ENCODE measurements around the gene HRH1.

DNA sequence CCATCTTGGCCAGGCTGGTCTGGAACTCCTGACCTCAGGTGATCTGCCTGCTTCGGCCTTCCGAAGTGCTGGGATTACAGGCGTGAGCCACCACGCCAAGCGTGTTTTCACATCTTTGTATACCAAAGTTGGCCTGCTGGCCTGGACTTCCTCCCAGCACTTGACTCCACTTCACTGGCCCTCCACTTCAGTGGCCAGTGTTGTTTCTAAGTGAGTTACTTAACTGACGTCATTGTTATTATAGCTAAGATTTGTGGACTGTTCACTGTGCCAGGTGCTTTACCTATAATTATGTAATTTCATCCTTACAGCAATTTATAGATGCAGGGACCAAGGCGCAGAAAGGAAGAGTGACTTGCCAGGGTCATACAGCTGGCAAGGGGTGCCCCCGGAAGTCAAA, 52.0 kb downstream of the HRH1 start:
- no peak for TF ChIP-seq SP1 (IDR thresholded peaks at IDR 0.05)
- TF ChIP-seq ELF4 (IDR thresholded peaks at IDR 0.05): no peak

Data from HEK293T (cell line).